Tibial nerve (tissue), 4 donors: Measurements from ENCODE around the gene P2RX5.

Experiments
- CTCF ChIP-seq, 5 experiments: fragments of 200-600 bp in 3 of 5; fragments of 450-650 bp in 2 of 5; sonication (generic) in 3 of 5; IDR thresholded peaks; one replicate each; pipeline ENCODE4 v1.5.1; 2016 to 2019; ENCODE audit warnings: antibody characterized with exemption in 5 of 5, mild to moderate bottlenecking in 3 of 5, moderate library complexity in 2 of 5
- EP300 ChIP-seq, 2 donors: sonication (generic); formaldehyde crosslinking; IDR thresholded peaks; one replicate each; pipeline ENCODE4 v1.6.1; 2017; ENCODE audit warnings: antibody characterized with exemption in 2 of 2, mild to moderate bottlenecking in 1 of 2
- POLR2A ChIP-seq, 2 donors: fragments of 450-650 bp; IDR thresholded peaks; one replicate each; pipeline ENCODE4 v1.6.1; 2017; ENCODE audit warnings: antibody characterized with exemption in 2 of 2, mild to moderate bottlenecking in 2 of 2, moderate library complexity in 2 of 2

- TF ChIP-seq CTCF (IDR thresholded peaks at IDR 0.05), result no peak
- TF ChIP-seq POLR2A (IDR thresholded peaks at IDR 0.05), result no peak
- TF ChIP-seq EP300 (IDR thresholded peaks at IDR 0.05), result no peak
Observed at GRCh38 chr17:3678821-3679530, 17.0 kb downstream of the P2RX5 start.
